ENCODE data around the gene BCAS3. TPM values are rescaled to one million over a fixed set of nuclear protein-coding genes. Genes with fewer than 3 reads are reported as not detected.

Gene BCAS3
- total RNA-seq, 4 donors from 2014 or later, result 13.0 to 27.8 (median 20.7) TPM

GRCh38 chr17:61200339-61200715, 522.7 kb downstream of the BCAS3 start:
- 77 to 87% methylated on average over 8 of the region's 8 CpGs for WGBS, 2 donors
- TF ChIP-seq POLR2A (IDR thresholded peaks at IDR 0.05) (no peak), CTCF (IDR thresholded peaks at IDR 0.05) (no peak)
- Histone ChIP-seq H3K4me1 (peaks cover 0 to 29% (median 4%) of the 10 kb centered on the region in 3 donors), H3K9me3 (no peaks in the 10 kb centered on the region), H3K36me3 (no peaks in the 10 kb centered on the region), H3K27ac (peak overlapping the region in 2 of 4 donors; percentile 73 to 76), H3K27me3 (no peaks in the 10 kb centered on the region), H3K4me3 (no peak overlapping the region)
- DNase-seq, result no peak
- intact Hi-C loops (cut with DNase I), result no loop called here

GRCh38 chr17:61201211-61201610, 523.6 kb downstream of the BCAS3 start:
- 53 to 68% methylated on average over 3 of the region's 3 CpGs for WGBS, 2 donors
- H3K27me3 ChIP-seq, result no peaks in the 10 kb centered on the region
- peak overlapping the region in 1 of 4 donors; percentile 43 for H3K4me3 ChIP-seq
- peak overlapping the region; percentile 30 to 84 (median 74) for H3K27ac ChIP-seq
- no peak for DNase-seq
- intact Hi-C loops (cut with DNase I), result no loop called here
- no peaks in the 10 kb centered on the region for H3K36me3 ChIP-seq
- TF ChIP-seq POLR2A (IDR thresholded peaks at IDR 0.05) (no peak), CTCF (IDR thresholded peaks at IDR 0.05) (no peak)
- no peaks in the 10 kb centered on the region for H3K9me3 ChIP-seq
- H3K4me1 ChIP-seq, result peaks cover 0 to 37% (median 8%) of the 10 kb centered on the region in 3 donors

GRCh38 chr17:61202564-61202963, 524.9 kb downstream of the BCAS3 start:
- H3K27me3 ChIP-seq, result no peaks in the 10 kb centered on the region
- H3K4me1 ChIP-seq, result peaks cover 0 to 40% (median 10%) of the 10 kb centered on the region in 3 donors
- TF ChIP-seq POLR2A (IDR thresholded peaks at IDR 0.05) (no peak), CTCF (IDR thresholded peaks at IDR 0.05) (no peak)
- DNase-seq, result no peak
- no peak overlapping the region for H3K4me3 ChIP-seq
- 79 to 90% methylated on average over 2 of the region's 2 CpGs for WGBS, 2 donors
- peak overlapping the region in 3 of 4 donors; percentile 25 to 76 (median 73) for H3K27ac ChIP-seq
- intact Hi-C loops (cut with DNase I), result no loop called here
- no peaks in the 10 kb centered on the region for H3K36me3 ChIP-seq
- no peaks in the 10 kb centered on the region for H3K9me3 ChIP-seq

- 59 to 69% methylated on average over 7 of the region's 7 CpGs for WGBS, 2 donors
- Histone ChIP-seq H3K4me3 (no peak overlapping the region), H3K27ac (peak overlapping the region in 3 of 4 donors; percentile 73 to 76 (median 73)), H3K36me3 (no peaks in the 10 kb centered on the region), H3K9me3 (no peaks in the 10 kb centered on the region), H3K4me1 (peaks cover 0 to 50% (median 15%) of the 10 kb centered on the region in 3 donors), H3K27me3 (no peaks in the 10 kb centered on the region)
- DNase-seq, result no peak
- intact Hi-C loops (cut with DNase I), result no loop called here
- TF ChIP-seq POLR2A (IDR thresholded peaks at IDR 0.05), result no peak
- no peak for TF ChIP-seq CTCF (IDR thresholded peaks at IDR 0.05)
Measured at GRCh38 chr17:61203671-61204131, 526.0 kb downstream of the BCAS3 start.

GRCh38 chr17:61204456-61204855, 526.8 kb downstream of the BCAS3 start:
- intact Hi-C loops (cut with DNase I), result no loop called here
- Histone ChIP-seq H3K4me3 (no peak overlapping the region), H3K4me1 (peaks cover 0 to 48% (median 15%) of the 10 kb centered on the region in 3 donors), H3K9me3 (no peaks in the 10 kb centered on the region), H3K27me3 (no peaks in the 10 kb centered on the region), H3K36me3 (no peaks in the 10 kb centered on the region), H3K27ac (peak overlapping the region in 2 of 4 donors; percentile 73 to 76)
- WGBS, 2 donors, result 83 to 86% methylated on average over 5 of the region's 5 CpGs
- TF ChIP-seq CTCF (IDR thresholded peaks at IDR 0.05), result no peak
- no peak for TF ChIP-seq POLR2A (IDR thresholded peaks at IDR 0.05)
- no peak for DNase-seq
